GM19025 (cell line): ENCODE data around the gene ADCY1.
"Not testable (repeated sequence)": the region's sequence is repeated elsewhere in the genome, so short reads cannot be mapped to it uniquely, and the experiment has no call there.

Experiments used
- ATAC-seq: cut with Tn5 transposase; IDR thresholded peaks from one replicate; pipeline ENCODE4 v1.9.1; 2021; ENCODE audit warnings: mild to moderate bottlenecking, low read depth, moderate library complexity; ENCODE audit not compliant: unreplicated experiment

Gene ADCY1

GRCh38 chr7:45725231-45725630 is 151.1 kb downstream of the ADCY1 start:
- ATAC-seq, result not testable (repeated sequence)

DNA sequence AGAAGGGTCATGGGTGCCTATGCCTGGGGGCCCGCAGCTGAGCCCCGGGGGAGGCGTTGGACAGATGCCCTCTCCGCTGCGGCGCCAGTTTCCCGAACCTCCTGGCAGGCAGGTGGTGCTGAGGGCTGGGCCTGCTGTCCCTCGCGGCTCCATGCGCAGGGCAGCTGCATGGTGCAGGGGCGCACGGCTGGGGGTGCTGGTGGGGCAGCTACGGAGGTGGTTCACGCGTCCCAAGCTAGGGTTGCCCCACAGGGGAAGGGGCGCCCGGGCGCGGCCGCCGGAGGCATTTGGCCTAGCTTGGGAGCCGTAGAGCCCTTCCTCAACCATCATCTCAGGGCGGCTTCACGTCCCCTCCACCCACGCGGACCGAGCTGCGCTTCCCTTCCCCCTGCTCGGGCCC is 152.7 kb downstream of the ADCY1 start:
- ATAC-seq, result no peak

DNA sequence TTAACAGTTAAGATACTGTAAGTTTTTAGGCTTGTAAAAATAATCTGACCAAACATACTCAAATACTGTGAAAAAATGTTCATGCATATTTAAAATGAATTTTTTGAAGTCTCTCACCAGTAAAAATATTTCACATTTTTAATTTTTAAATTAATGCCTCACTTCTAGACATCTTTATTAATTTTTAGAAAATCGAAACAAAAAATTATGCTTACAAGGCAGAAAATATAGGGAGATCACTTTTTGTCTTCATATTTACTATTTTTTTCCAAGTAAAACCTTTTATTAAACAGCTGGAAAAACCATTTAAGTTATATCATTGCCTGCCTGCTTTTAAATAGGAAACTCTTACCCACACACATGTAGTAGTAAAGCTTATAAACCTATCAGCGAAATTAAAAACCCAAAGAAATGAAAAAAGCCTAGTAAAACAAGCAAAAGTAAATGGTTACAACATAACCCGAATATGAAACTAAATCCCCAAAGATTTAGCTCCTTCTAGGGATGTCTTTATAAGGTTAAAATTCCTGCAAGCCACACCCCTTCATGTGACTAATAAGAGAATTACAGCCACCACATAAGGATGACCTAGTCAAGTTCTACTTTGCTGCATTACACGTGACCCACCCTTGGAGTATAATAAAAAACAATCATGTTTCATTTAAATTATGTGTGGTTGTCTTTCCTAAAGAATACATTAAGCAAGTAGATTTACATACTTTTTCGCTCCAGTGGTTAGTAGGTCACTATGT is 157.7 kb downstream of the ADCY1 start:
- not testable (repeated sequence) for ATAC-seq

- ATAC-seq, result not testable (repeated sequence)
Observed at GRCh38 chr7:45738920-45739319, 164.8 kb downstream of the ADCY1 start.

DNA sequence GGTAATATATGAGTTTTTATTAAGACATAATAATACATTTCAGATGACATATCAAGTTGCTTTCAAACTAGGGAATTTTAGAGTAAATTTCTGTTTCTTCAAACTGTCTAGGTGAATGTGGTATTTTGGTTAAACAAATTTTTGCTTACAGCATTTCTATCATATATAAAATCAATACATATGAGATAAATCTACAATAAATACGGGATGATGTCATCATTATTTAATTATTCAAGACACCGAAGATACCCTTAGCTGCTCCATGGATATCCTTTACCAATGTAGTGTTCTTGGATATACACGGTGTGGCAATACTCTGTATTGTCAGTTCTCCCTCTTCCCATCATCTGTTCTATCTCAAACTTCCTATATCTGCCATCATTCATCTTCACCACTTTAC is 166.4 kb downstream of the ADCY1 start:
- not testable (repeated sequence) for ATAC-seq

- ATAC-seq, result not testable (repeated sequence)
Observed at GRCh38 chr7:45748976-45749375, 174.8 kb downstream of the ADCY1 start.

DNA sequence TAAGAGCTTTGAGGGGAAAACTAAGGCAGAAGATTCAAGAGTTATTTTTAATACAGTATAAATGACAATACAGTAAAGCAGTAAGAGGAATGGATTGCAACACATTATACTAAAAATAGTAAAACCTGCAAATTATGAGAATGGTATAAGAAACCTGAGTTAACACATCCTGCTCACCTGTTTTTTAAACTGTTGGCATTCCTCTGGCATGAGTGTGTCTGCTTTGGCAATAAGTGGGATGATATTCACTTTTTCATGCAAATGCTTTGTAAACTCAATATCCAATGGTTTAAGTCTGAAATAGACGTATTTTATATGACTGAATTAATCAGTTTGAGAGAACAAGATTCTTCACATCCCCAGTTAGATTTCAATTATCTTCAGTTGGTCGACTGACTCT is 177.2 kb downstream of the ADCY1 start:
- ATAC-seq, result not testable (repeated sequence)

DNA sequence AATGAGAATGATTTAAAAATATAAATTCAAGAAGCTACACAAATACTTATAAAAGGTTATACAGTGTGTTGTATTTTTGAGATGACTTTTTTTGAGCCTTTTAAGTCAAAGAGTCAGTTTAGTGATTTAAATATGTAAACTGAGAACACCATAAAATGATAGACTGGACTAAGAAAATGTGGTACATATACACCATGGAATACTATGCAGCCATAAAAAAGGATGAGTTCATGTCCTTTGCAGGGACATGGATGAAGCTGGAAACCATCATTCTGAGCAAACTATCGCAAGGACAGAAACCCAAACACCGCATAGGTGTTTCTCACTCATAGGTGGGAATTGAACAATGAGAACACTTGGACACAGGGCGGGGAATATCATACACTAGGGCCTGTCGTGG is 182.2 kb downstream of the ADCY1 start:
- not testable (repeated sequence) for ATAC-seq

- not testable (repeated sequence) for ATAC-seq
Observed at GRCh38 chr7:45756757-45757156, 182.6 kb downstream of the ADCY1 start.

GRCh38 chr7:45759464-45759863 is 185.3 kb downstream of the ADCY1 start:
- not testable (repeated sequence) for ATAC-seq

GRCh38 chr7:45761545-45762205 is 187.5 kb downstream of the ADCY1 start:
- not testable (repeated sequence) for ATAC-seq

DNA sequence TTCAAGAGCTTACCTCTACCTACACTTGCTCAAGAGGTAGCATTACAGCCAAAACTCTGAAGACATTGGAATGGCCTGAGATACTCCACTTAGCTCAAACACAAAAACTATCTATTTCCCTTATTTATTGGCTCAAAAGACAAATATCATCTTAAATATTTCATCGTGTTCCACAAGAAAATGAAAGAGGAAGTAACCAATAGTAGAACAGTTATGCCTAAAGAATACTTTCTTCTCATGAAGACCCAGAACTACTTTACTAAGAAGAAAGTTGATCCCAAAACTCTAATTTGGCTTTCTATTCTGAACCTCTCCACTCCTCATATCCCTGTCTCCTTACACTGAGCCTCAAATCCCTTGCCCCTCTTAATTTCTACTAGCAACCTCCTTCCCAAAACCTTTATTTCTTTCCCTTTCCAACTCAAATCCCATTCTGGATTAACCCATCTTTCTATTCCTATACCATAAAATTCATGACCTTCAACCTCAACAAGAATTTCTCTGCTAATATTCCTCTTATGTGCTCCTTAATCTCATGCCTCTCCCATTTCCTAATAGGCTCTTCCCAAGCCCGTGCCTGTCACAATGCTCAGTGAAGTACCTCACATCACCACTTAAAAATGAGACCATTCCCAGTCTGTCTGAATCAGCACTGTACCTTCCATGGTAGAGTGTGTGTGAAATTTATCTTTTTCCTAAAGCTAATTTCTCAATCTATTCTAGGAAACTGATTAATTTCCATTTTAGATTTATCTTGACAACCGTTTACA is 188.2 kb downstream of the ADCY1 start:
- not testable (repeated sequence) for ATAC-seq

DNA sequence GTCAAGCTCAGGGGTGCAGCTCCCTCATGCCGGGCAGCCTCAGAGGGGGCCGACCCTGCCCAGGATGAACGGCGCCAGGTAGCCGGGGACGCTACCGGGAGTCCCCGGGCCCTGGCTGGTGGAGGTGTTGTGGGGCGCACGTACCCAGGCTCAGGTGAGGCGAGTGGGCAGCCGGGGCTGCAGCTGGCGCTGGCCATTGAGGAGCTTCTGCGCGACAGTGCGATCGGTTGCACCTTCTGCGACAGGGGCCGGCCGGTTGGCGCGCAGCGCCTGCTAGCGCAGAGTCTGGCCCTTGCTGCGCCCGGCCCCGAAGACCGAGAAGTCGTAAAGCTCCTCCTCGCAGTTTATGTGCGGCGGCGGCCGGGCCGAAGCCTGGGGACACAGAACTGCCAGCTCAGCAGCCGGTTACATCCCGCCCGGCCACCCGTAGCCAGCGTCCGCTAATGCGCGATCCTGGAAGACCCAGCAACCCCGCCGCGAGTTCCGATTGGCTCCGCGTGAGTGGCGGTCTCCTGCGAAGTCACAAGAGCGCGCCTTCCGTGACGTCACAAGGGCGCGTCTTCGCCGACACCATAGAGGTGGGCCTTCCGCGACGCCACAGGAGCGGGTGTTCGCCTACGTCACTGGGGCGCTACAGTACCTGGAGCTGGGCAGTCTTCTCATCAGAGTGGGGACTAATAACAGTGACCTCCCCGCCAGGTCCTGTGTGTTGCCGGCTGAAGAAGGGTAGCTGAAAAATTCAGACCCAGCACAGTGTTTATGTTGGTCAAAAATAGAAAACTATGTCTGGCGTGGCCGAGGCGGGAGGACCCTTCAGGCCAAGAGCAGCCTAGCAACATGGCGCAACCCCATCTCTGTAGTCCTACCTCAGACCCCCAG is 194.6 kb downstream of the ADCY1 start:
- peak; percentile 100 for ATAC-seq

DNA sequence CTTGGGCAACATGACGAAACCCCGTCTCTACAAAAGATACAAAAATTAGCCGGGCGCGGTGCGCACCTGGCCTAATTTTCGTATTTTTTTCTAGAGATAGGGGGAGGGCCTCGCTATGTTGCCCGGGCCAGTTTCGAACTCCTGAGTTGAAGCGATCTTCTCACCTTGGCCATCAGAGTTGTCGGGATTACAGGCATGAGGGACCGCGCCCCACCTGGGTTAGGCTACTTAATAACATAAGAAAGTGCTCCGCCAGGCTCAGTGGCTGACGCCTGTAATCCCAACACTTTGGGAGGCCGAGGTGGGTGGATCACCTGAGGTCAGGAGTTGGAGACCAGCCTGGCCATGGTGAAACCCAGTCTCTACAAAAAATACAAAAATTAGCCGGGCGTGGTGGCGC is 195.5 kb downstream of the ADCY1 start:
- ATAC-seq, result not testable (repeated sequence)
